ENCODE measurements around the gene OSGEP. TPM values are rescaled to one million over a fixed set of nuclear protein-coding genes. Genes with fewer than 3 reads are reported as not detected.

The OSGEP gene
- total and polyA plus RNA-seq, 2 of the 13 experiments (the other 11 are each of a cell fraction or from before 2014, with no cell fraction given): 39.7 to 41.1 TPM

DNA sequence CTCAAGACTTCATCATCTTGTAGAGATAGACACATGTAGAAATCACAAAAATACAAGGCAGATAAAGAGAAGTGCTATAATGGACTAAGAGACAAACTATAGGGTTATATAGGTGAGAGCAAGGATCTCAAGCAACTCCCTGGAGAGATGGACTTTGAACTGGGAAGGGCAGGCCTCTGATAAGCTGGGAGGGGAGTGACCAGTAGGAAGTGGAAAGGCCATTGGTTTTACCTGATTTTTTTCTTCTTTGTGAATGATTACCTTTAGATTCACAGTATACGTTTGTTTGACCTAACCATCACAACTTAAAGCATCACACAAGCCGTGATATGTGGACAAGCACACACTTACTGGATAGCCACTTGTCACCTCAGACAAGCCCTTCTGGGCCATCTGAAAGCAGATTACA lies 36.1 kb downstream of the OSGEP start (continued):
- TF ChIP-seq, protein P1, sequence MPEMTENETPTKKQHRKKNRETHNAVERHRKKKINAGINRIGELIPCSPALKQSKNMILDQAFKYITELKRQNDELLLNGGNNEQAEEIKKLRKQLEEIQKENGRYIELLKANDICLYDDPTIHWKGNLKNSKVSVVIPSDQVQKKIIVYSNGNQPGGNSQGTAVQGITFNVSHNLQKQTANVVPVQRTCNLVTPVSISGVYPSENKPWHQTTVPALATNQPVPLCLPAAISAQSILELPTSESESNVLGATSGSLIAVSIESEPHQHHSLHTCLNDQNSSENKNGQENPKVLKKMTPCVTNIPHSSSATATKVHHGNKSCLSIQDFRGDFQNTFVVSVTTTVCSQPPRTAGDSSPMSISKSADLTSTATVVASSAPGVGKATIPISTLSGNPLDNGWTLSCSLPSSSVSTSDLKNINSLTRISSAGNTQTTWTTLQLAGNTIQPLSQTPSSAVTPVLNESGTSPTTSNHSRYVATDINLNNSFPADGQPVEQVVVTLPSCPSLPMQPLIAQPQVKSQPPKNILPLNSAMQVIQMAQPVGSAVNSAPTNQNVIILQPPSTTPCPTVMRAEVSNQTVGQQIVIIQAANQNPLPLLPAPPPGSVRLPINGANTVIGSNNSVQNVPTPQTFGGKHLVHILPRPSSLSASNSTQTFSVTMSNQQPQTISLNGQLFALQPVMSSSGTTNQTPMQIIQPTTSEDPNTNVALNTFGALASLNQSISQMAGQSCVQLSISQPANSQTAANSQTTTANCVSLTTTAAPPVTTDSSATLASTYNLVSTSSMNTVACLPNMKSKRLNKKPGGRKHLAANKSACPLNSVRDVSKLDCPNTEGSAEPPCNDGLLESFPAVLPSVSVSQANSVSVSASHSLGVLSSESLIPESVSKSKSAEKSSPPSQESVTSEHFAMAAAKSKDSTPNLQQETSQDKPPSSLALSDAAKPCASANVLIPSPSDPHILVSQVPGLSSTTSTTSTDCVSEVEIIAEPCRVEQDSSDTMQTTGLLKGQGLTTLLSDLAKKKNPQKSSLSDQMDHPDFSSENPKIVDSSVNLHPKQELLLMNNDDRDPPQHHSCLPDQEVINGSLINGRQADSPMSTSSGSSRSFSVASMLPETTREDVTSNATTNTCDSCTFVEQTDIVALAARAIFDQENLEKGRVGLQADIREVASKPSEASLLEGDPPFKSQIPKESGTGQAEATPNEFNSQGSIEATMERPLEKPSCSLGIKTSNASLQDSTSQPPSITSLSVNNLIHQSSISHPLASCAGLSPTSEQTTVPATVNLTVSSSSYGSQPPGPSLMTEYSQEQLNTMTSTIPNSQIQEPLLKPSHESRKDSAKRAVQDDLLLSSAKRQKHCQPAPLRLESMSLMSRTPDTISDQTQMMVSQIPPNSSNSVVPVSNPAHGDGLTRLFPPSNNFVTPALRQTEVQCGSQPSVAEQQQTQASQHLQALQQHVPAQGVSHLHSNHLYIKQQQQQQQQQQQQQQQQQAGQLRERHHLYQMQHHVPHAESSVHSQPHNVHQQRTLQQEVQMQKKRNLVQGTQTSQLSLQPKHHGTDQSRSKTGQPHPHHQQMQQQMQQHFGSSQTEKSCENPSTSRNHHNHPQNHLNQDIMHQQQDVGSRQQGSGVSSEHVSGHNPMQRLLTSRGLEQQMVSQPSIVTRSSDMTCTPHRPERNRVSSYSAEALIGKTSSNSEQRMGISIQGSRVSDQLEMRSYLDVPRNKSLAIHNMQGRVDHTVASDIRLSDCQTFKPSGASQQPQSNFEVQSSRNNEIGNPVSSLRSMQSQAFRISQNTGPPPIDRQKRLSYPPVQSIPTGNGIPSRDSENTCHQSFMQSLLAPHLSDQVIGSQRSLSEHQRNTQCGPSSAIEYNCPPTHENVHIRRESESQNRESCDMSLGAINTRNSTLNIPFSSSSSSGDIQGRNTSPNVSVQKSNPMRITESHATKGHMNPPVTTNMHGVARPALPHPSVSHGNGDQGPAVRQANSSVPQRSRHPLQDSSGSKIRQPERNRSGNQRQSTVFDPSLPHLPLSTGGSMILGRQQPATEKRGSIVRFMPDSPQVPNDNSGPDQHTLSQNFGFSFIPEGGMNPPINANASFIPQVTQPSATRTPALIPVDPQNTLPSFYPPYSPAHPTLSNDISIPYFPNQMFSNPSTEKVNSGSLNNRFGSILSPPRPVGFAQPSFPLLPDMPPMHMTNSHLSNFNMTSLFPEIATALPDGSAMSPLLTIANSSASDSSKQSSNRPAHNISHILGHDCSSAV (CRISPR knock-in tag; IDR thresholded peaks at IDR 0.05; ENCODE audit: borderline replicate concordance): no peak
- TF ChIP-seq, protein P2, sequence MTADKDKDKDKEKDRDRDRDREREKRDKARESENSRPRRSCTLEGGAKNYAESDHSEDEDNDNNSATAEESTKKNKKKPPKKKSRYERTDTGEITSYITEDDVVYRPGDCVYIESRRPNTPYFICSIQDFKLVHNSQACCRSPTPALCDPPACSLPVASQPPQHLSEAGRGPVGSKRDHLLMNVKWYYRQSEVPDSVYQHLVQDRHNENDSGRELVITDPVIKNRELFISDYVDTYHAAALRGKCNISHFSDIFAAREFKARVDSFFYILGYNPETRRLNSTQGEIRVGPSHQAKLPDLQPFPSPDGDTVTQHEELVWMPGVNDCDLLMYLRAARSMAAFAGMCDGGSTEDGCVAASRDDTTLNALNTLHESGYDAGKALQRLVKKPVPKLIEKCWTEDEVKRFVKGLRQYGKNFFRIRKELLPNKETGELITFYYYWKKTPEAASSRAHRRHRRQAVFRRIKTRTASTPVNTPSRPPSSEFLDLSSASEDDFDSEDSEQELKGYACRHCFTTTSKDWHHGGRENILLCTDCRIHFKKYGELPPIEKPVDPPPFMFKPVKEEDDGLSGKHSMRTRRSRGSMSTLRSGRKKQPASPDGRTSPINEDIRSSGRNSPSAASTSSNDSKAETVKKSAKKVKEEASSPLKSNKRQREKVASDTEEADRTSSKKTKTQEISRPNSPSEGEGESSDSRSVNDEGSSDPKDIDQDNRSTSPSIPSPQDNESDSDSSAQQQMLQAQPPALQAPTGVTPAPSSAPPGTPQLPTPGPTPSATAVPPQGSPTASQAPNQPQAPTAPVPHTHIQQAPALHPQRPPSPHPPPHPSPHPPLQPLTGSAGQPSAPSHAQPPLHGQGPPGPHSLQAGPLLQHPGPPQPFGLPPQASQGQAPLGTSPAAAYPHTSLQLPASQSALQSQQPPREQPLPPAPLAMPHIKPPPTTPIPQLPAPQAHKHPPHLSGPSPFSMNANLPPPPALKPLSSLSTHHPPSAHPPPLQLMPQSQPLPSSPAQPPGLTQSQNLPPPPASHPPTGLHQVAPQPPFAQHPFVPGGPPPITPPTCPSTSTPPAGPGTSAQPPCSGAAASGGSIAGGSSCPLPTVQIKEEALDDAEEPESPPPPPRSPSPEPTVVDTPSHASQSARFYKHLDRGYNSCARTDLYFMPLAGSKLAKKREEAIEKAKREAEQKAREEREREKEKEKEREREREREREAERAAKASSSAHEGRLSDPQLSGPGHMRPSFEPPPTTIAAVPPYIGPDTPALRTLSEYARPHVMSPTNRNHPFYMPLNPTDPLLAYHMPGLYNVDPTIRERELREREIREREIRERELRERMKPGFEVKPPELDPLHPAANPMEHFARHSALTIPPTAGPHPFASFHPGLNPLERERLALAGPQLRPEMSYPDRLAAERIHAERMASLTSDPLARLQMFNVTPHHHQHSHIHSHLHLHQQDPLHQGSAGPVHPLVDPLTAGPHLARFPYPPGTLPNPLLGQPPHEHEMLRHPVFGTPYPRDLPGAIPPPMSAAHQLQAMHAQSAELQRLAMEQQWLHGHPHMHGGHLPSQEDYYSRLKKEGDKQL (CRISPR knock-in tag; IDR thresholded peaks at IDR 0.05; ENCODE audit: low read depth): peak; percentile 16; the same call in 1 of the 2 replicates
- TF ChIP-seq GATAD2A (CRISPR knock-in tag; IDR thresholded peaks at IDR 0.05) (peak; percentile 75; the same call in 1 of the 2 replicates), FOXO4 (CRISPR knock-in tag; conservative IDR thresholded peaks at IDR 0.05) (no peak), FOXA1 (IDR thresholded peaks at IDR 0.05) (no peak), FOXA1 (CRISPR knock-in tag; IDR thresholded peaks at IDR 0.05) (no peak), PAXIP1 (CRISPR knock-in tag; conservative IDR thresholded peaks at IDR 0.05) (peak; percentile 79), ZNF414 (CRISPR knock-in tag; IDR thresholded peaks at IDR 0.05) (no peak)
